Hematopoietic multipotent progenitor cell treated with erythropoietin and hydrocortisone succinate and interleukin-3 and kit ligand, for 15 days (in vitro differentiated cells): Measurements from ENCODE around the gene ANKRD11.
"Not testable (repeated sequence)": the region's sequence is repeated elsewhere in the genome, so short reads cannot be mapped to it uniquely, and the experiment has no call there.

Source experiments
- DNase-seq: peaks from one replicate; pipeline ENCODE4 v3.0.0-alpha.2; 2015; ENCODE audit warnings: low spot score

Gene ANKRD11

GRCh38 chr16:89344846-89345611 lies 145.3 kb downstream of the ANKRD11 start:
- no peak for DNase-seq

- no peak for DNase-seq
Measured at GRCh38 chr16:89344458-89344834, 145.9 kb downstream of the ANKRD11 start.

- DNase-seq: no peak
Measured at GRCh38 chr16:89343501-89344457, 146.6 kb downstream of the ANKRD11 start.

- DNase-seq: no peak
Measured at GRCh38 chr16:89341697-89342694, 148.4 kb downstream of the ANKRD11 start.

- no peak for DNase-seq
Measured at GRCh38 chr16:89341279-89341678, 149.1 kb downstream of the ANKRD11 start.

GRCh38 chr16:89338863-89339262 lies 151.5 kb downstream of the ANKRD11 start:
- DNase-seq: no peak

GRCh38 chr16:89337965-89338364 lies 152.4 kb downstream of the ANKRD11 start:
- no peak for DNase-seq

- no peak for DNase-seq
Measured at GRCh38 chr16:89335803-89336485, 154.4 kb downstream of the ANKRD11 start.

GRCh38 chr16:89334988-89335802 lies 155.2 kb downstream of the ANKRD11 start:
- no peak for DNase-seq

- no peak for DNase-seq
Measured at GRCh38 chr16:89334461-89334860, 155.9 kb downstream of the ANKRD11 start.

- DNase-seq: no peak
Measured at GRCh38 chr16:89334050-89334449, 156.3 kb downstream of the ANKRD11 start.

GRCh38 chr16:89333401-89334001 lies 156.9 kb downstream of the ANKRD11 start:
- peak; percentile 74 for DNase-seq

- DNase-seq: no peak
Measured at GRCh38 chr16:89332902-89333245, 157.5 kb downstream of the ANKRD11 start.

GRCh38 chr16:89332243-89332901 lies 158.0 kb downstream of the ANKRD11 start:
- no peak for DNase-seq

GRCh38 chr16:89331371-89332109 lies 158.8 kb downstream of the ANKRD11 start:
- no peak for DNase-seq

- no peak for DNase-seq
Measured at GRCh38 chr16:89330177-89330856, 160.0 kb downstream of the ANKRD11 start.

- not testable (repeated sequence) for DNase-seq
Measured at GRCh38 chr16:89329830-89330176, 160.6 kb downstream of the ANKRD11 start.
